ENCODE measurements around the gene TCERG1L.

DNA sequence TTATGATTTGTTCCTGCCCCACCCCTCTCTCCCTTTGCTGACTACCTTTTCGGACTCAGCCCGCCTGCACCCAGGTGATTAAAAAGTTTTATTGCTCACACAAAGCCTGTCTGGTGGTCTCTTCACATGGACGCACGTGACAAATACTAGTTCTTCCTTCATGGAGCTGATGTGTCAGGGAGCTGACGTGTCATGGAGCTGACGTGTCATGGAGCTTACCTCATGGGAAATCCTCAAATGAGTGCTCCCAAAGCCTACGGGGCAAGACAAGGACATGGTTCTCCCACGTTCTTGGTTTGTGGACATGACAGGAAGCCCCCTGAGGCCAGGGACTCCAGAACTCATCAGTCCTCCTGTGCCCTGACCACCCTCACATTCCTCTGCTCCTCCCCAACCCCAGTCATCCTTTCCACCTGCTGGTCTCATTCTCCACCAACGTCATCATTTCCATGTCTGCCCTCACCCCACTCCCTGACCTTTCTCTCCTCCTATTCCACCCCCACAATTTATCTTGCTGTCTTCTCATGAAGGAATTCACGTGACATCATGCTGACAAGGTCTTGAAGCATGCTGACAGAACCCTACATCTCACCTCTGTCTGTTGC, 261.3 kb downstream of the TCERG1L start:
- TF ChIP-seq FOXP2 (optimal IDR thresholded peaks at IDR 0.05; ENCODE audit: borderline replicate concordance, extremely low read depth, extremely low read length, insufficient read depth) (no peak), TAF1 (IDR thresholded peaks at IDR 0.05; ENCODE audit: borderline replicate concordance, insufficient read depth, low read length) (no peak), POLR2AphosphoS5 (IDR thresholded peaks at IDR 0.05; ENCODE audit: low read depth, low read length) (no peak), SIN3A (IDR thresholded peaks at IDR 0.05; ENCODE audit: borderline replicate concordance, insufficient read depth, low read length) (no peak)
- TF ChIP-seq, protein P1, sequence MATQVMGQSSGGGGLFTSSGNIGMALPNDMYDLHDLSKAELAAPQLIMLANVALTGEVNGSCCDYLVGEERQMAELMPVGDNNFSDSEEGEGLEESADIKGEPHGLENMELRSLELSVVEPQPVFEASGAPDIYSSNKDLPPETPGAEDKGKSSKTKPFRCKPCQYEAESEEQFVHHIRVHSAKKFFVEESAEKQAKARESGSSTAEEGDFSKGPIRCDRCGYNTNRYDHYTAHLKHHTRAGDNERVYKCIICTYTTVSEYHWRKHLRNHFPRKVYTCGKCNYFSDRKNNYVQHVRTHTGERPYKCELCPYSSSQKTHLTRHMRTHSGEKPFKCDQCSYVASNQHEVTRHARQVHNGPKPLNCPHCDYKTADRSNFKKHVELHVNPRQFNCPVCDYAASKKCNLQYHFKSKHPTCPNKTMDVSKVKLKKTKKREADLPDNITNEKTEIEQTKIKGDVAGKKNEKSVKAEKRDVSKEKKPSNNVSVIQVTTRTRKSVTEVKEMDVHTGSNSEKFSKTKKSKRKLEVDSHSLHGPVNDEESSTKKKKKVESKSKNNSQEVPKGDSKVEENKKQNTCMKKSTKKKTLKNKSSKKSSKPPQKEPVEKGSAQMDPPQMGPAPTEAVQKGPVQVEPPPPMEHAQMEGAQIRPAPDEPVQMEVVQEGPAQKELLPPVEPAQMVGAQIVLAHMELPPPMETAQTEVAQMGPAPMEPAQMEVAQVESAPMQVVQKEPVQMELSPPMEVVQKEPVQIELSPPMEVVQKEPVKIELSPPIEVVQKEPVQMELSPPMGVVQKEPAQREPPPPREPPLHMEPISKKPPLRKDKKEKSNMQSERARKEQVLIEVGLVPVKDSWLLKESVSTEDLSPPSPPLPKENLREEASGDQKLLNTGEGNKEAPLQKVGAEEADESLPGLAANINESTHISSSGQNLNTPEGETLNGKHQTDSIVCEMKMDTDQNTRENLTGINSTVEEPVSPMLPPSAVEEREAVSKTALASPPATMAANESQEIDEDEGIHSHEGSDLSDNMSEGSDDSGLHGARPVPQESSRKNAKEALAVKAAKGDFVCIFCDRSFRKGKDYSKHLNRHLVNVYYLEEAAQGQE (IDR thresholded peaks at IDR 0.05; ENCODE audit: insufficient read depth in 1 of 2, low read depth in 2 of 2, low read length in 2 of 2), result no peak
